HG03108 (cell line): ENCODE data around the gene SOX1.

ENCODE experiments used
- ATAC-seq: cut with Tn5 transposase; IDR thresholded peaks from one replicate; pipeline ENCODE4 v1.9.1; 2021; ENCODE audit warnings: moderate library complexity; ENCODE audit not compliant: unreplicated experiment

SOX1 gene

GRCh38 chr13:112071723-112072533 lies 5.0 kb downstream of the SOX1 start:
- ATAC-seq, result no peak

GRCh38 chr13:112072534-112073244 lies 5.7 kb downstream of the SOX1 start:
- no peak for ATAC-seq

- ATAC-seq, result no peak
These were observed 6.5 kb downstream of the SOX1 start for GRCh38 chr13:112073245-112074138.

GRCh38 chr13:112074139-112074865 lies 7.4 kb downstream of the SOX1 start:
- no peak for ATAC-seq

GRCh38 chr13:112077729-112078128 lies 10.8 kb downstream of the SOX1 start:
- ATAC-seq, result no peak

GRCh38 chr13:112078216-112078615 lies 11.3 kb downstream of the SOX1 start:
- no peak for ATAC-seq

- no peak for ATAC-seq
These were observed 12.1 kb downstream of the SOX1 start for GRCh38 chr13:112078879-112079531.

GRCh38 chr13:112079696-112080095 lies 12.7 kb downstream of the SOX1 start:
- no peak for ATAC-seq

GRCh38 chr13:112083971-112084370 lies 17.0 kb downstream of the SOX1 start:
- no peak for ATAC-seq

- no peak for ATAC-seq
These were observed 25.5 kb downstream of the SOX1 start for GRCh38 chr13:112092453-112092852.

GRCh38 chr13:112095354-112095753 lies 28.4 kb downstream of the SOX1 start:
- ATAC-seq, result no peak

GRCh38 chr13:112096959-112097358 lies 30.0 kb downstream of the SOX1 start:
- ATAC-seq, result no peak

GRCh38 chr13:112097770-112098169 lies 30.8 kb downstream of the SOX1 start:
- no peak for ATAC-seq

GRCh38 chr13:112098699-112099098 lies 31.8 kb downstream of the SOX1 start:
- no peak for ATAC-seq

- no peak for ATAC-seq
These were observed 34.5 kb downstream of the SOX1 start for GRCh38 chr13:112101360-112101930.

GRCh38 chr13:112102243-112102642 lies 35.3 kb downstream of the SOX1 start:
- no peak for ATAC-seq

GRCh38 chr13:112103260-112103838 lies 36.4 kb downstream of the SOX1 start:
- no peak for ATAC-seq

- no peak for ATAC-seq
These were observed 37.3 kb downstream of the SOX1 start for GRCh38 chr13:112103961-112104880.
